A549 (cell line): ENCODE measurements around the gene EXOC4.

ENCODE experiments used
- CTCF ChIP-seq: fragments of >200 bp; sonication (Bioruptor Twin); formaldehyde crosslinking; IDR thresholded peaks from 3 replicates; pipeline ENCODE4 v1.5.1; 2016
- EHMT2 ChIP-seq: fragments of 200-600 bp; sonication (generic); IDR thresholded peaks from 2 replicates; pipeline ENCODE4 v1.6.1; 2016; ENCODE audit warnings: antibody characterized with exemption, low read depth, mild to moderate bottlenecking, moderate library complexity
- EP300 ChIP-seq, 2 experiments: fragments of >200 bp; sonication (Bioruptor Twin); formaldehyde crosslinking; IDR thresholded peaks; 2 replicates in 1 of 2; 3 replicates in 1 of 2; pipeline ENCODE4 v1.6.1; 2016 to 2017
- HOXA7 ChIP-seq: fragments of 250-450 bp; sonication (Bioruptor Pico); IDR thresholded peaks from 2 replicates; pipeline ENCODE4 v1.5.0; 2020; ENCODE audit warnings: mild to moderate bottlenecking, moderate library complexity
- MAX ChIP-seq: IDR thresholded peaks from 2 replicates; pipeline ENCODE4 v1.6.1; 2012
- PBX3 ChIP-seq: IDR thresholded peaks from 2 replicates; pipeline ENCODE4 v1.6.1; 2012
- POLR2A ChIP-seq: IDR thresholded peaks from 2 replicates; pipeline ENCODE4 v1.6.1; 2012; ENCODE audit warnings: mild to moderate bottlenecking, low read length
- RCOR1 ChIP-seq: fragments of 150-350 bp; IDR thresholded peaks from 2 replicates; pipeline ENCODE4 v1.6.1; 2014; ENCODE audit warnings: antibody characterized with exemption, low read length, low read depth

- TF ChIP-seq CTCF (no peak), HOXA7 (CRISPR knock-in tag) (no peak), EP300 (IDR thresholded peaks at IDR 0.05) (no peak), RCOR1 (no peak), PBX3 (no peak), POLR2A (no peak), EHMT2 (no peak), MAX (no peak)
Measured at GRCh38 chr7:133786401-133786937, 533.6 kb downstream of the EXOC4 start.
